Stimulated activated CD8-positive, alpha-beta memory T cell treated with anti-CD3 and anti-CD28 coated beads, Interleukin-2, amount 100 ng/mL, for 1 hour (primary cell): ENCODE data around the gene PRPSAP1.
A peak's percentile ranks its signal among the peaks of the same experiment; 100 is the strongest.

ENCODE experiments used
- DNase-seq, 2 donors: peaks; one replicate each; pipeline ENCODE4 v3.0.0-alpha.2; 2020; ENCODE audit warnings: low read depth in 2 of 2

Gene PRPSAP1

GRCh38 chr17:76265624-76266243, 88.0 kb downstream of the PRPSAP1 start:
- no peak for DNase-seq

- peak; percentile 98 for DNase-seq
Observed at GRCh38 chr17:76264755-76265623, 88.7 kb downstream of the PRPSAP1 start, which contains the start of gene UBALD2. TSS of gene UBALD2 (plus strand) at chr17:76265348. CDS start at chr17:76265506, 158 bp downstream.

- no peak for DNase-seq
Observed at GRCh38 chr17:76264425-76264754, 89.3 kb downstream of the PRPSAP1 start.

GRCh38 chr17:76263896-76264295, 89.8 kb downstream of the PRPSAP1 start:
- no peak for DNase-seq

GRCh38 chr17:76262732-76263344, 90.9 kb downstream of the PRPSAP1 start:
- no peak for DNase-seq

GRCh38 chr17:76261421-76262215, 92.1 kb downstream of the PRPSAP1 start:
- no peak for DNase-seq

GRCh38 chr17:76260669-76261068, 93.0 kb downstream of the PRPSAP1 start:
- DNase-seq = no peak

- DNase-seq = no peak
Observed at GRCh38 chr17:76260220-76260619, 93.5 kb downstream of the PRPSAP1 start.
